ENCODE results near the gene LZTR1. TPM values are rescaled to one million over a fixed set of nuclear protein-coding genes. Genes with fewer than 3 reads are reported as not detected.
"Not testable (repeated sequence)": the region's sequence is repeated elsewhere in the genome, so short reads cannot be mapped to it uniquely, and the experiment has no call there.

LZTR1 gene
- total RNA-seq, 1 donor from 2014 or later, result 24.3 TPM

DNA sequence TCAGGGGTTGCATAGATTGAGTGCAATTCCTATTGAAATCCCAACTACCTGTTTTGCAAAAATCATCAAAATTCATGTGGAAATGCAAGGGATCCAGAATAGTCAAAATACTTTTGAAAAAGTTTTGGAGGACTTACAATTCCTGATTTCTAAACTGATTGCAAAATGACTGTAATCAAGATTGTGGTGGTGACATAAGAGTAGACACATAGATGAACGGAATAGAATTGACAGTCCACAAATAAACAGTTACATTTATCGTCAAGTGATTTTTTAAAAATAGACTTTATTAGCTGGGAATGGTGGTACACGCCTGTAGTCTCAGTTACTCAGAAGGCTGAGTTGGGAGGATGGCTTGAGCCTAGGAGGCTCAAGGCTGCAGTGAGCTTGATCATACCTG, 52.9 kb downstream of the LZTR1 start:
- ATAC-seq (no peak), DNase-seq (ENCODE audit: missing footprints) (no peak)
- intact Hi-C loops (cut with DNase I), result no loop called here

DNA sequence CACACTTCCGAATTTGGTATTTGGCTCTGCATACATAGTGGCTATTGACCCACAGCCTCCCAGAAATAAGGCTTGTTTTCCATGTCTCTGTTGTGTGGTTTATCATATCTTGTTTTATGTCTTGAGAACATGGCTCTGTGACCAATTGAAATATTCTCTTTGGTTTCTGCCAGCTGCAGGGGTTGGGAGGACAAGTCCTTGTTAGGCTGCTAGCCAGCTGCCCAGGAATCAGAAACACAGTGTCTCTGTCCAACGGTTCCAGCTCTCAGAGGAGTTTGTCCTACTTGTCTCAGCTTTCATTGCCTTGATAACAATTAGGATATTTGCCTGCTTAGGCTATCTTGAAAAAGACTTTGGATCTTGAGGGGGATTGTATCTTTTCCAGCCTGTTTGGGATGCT, 56.3 kb downstream of the LZTR1 start:
- ATAC-seq (peak; percentile 76), DNase-seq (ENCODE audit: missing footprints) (no peak)
- intact Hi-C loops (cut with DNase I), result no loop called here

DNA sequence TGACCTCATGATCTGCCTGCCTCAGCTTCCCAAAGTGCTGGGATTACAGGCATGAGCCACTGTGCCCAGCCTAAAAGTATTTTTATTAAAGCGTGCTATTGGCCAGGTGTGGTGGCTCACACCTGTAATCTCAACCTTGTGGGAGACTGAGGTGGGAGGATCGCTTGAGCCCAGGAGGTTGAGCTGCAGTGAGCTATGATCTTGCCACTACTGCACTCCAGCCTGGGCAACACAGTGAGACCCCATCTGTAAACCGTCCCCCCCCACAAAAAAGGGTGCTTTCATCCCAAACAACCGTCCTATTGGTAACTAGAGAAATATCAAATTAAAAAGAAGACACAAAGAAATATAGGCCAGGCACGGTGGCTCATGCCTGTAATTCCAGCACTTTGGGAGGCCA, 57.1 kb downstream of the LZTR1 start:
- DNase-seq (ENCODE audit: missing footprints); ATAC-seq; intact Hi-C loops (cut with DNase I): not testable (repeated sequence)

DNA sequence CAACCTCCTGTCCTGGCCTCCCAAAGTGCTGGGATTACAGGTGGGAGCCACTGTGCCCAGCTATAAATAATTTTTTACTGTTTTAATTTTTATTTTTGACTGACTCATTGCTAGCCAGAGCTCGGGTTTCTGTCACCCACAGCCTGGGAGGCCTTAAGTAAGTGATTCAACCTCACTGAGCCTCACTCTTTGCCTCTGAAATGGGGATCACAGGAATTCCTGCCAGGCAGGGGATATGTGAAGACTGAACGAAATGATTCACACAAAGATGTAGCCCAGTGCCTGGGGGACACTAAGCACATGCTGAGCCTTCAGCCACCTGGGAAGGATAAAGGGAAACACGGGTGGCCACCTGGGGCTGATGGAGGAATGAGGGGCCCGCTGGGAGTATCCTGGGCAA, 59.8 kb downstream of the LZTR1 start:
- intact Hi-C loops (cut with DNase I), result no loop called here
- no peak for DNase-seq (ENCODE audit: missing footprints)
- ATAC-seq, result no peak

DNA sequence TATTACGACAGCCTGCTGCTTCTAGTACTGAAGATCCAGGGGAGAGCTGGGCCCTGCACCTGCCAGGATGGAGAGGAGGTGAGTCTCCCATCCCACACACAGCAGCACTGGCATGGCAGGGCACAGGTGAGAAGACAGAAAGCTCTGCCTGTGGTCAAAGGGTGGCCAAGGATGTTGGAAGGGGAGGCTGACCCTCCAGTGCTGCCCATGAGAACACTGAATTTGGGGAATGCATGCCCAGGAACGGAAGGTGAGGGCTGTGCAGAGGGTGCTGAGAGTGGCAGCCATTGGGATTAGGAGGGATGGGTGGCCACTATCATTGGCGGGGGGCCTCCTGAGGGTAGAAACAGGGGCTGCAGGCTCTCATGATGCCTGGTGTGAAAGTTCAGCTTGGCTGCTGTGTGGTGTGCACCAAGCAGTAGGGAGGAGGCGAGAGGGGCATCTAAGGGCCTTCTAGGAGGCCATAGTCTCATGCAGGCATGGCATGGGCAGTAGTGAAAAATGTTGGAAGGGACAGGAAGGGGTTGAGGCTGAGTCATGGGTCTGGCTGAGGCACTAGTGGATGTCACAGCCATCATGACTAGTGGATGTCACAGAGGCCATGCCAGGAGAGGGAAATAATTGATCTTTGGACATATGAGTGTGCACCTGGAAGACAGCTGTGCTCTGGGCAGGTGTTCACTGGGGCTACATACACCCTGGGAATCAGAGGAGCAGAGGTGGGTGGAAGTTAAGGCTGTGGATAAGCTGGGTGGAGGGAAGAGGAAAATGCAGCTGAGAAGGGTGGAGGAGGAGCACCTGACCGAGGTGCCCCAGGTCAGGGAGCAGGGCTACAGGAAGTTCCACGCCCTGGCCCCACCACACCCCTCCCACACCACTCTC, 61.1 kb downstream of the LZTR1 start:
- intact Hi-C loops (cut with DNase I), result no loop called here
- ATAC-seq (no peak), DNase-seq (ENCODE audit: missing footprints) (no peak)

DNA sequence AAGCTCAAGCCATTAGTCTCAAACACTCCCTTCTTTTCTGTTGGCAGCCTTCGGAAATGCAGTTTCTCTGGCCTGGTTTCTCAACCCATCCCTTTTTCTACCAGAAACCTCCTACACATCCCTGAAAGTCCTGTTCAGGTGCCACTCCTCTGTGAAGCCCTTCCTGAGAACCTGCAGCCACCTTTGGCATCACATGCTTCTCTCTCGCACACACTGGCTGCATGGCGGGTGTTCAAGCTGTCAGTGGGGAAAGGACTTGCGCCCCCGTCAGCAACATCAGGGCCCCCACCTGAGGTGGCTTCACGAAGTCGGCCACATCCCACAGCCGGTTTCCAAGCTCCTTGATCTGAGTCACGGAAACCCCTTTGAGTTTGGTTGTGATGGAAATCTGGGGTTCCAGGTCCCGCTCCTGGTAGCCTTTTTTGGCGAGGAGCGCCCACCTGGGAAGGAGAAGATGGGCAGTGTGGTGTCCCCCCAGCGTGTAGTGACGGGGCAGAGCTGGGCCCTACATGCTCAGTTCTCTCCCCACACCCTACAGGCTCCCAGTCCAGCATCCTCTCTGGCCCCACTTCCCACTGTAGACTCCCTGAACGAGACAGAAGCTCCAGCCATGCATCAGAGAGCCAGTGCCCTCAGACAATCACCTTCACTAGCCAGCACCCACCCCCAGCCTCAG, 61.9 kb downstream of the LZTR1 start:
- DNase-seq (ENCODE audit: missing footprints), result no peak
- no peak for ATAC-seq
- intact Hi-C loops (cut with DNase I), result no loop called here

DNA sequence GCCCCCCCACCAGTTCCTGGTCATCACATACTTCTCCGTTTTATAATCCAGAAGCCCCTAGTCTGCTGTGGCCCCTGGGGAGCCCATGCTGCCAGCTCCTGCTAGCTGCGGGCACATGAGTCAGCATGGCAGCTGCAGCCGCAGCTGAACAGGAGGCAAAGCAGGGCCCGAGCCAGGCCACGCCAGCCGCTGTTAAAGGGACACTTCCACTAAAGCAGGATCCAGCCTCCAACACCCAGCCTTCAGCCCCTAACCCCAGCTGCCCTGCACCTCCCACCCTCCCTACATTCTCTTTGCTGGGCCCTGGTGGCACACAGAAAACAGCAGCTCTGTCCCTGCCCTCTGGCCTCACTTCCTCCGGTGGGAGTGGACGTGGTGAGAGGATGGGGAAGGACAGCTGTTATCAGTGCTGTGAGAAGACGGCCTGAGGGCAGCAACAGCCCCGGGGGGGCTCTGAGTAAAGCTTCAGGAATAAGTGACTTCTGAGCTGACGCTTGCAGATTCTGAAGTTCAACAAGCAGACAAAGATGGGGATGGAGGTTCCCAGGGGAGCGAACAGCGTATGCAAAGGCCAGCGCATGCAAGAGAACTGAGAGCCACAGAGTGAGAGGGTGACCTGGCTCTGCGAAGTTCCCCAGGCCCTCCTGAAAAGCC, 63.0 kb downstream of the LZTR1 start:
- ATAC-seq (peak; percentile 30), DNase-seq (ENCODE audit: missing footprints) (no peak)
- intact Hi-C loops (cut with DNase I), result no loop called here

DNA sequence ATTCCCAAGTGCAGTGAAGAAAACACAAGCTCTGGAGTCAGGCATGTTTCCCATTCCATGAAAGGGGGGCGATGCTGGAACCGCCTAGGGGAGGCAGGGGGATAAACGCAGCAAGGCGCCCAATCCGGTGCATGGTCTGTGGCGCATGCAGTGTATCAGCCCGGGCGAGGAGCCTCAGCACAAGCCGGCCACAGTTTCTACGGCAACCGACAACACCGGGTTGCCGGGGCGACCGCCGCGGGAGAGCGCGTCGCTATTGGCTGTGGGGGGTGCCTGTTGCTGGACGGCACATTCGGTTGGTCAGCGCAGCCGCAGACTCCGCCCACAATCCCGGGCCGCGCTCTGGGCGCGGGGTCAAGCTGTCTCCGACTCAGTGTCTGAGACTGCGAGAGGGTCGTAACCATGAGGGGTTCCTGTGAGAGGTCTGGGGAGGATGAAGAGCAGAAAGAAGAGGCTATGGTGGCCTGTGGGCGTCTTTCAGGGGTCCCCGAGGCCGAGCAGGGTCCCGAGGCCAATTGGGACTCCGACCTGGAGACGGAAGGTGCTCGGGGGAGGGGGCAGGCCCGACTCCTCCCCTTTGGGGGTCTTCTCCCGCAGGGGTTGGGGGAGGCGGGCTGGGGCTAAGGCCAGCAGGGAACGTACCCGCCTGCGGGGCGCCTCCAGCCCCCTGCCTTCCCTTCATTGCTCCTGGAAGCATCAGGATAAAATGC, 63.6 kb downstream of the LZTR1 start, which contains the start of gene LRRC74B:
Gene LRRC74B (plus strand): TSS at position 362 of the 710 bp plus-strand sequence. CDS start 41 bp downstream, at position 403.
- peak; percentile 93 for DNase-seq (ENCODE audit: missing footprints)
- ATAC-seq, result peak; percentile 95
- intact Hi-C loops (cut with DNase I), result no loop called here

DNA sequence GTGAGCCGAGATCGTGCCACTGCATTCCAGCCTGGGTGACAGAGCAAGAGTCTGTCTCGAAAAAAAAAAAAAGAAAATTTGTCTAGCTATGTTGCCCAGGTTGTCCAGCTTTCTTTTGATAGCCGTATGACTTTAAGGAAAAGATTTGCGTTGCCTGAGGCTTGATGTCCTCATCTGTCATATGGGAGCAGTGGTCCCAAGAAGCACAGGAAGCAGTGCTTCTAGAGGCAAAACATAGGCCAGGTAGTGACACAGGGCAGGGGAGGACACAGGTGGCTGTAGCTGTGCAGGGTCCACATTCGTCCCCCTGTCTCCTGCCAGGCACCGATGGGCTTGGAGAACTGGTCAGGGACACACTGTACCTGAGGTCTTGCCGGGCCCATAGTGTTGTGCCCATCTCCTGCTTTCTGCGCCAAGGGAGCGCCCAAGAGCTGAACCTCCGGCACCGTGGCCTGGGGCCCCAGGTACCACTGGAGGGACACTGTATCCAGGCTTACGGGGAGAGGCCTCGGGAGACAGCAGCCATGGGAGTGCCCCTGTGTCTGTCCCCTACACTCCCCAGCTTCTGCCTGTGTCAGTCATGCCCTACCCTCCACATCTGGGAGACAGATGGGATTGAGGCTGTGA, 65.1 kb downstream of the LZTR1 start:
- intact Hi-C loops (cut with DNase I), result no loop called here
- ATAC-seq, result no peak
- no peak for DNase-seq (ENCODE audit: missing footprints)

DNA sequence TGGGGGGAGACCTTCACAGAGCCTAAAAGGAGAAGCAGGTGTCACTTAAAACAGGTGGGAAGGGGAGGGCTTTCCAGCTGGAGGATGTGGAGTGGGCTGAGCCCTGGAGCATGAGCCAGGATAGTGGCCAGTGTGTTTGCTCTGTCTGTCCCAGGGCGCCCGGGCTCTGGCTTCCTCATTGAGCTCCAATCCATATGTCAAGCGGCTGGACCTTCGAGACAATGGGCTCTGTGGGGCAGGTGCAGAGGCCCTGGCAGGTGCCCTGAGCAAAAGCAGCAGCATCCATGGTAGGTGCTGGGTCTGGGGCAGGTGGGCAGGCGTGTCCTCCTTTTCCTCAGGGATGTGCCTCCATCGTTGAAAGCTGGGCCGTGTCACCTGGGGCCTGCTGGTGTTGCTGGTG, 65.6 kb downstream of the LZTR1 start:
- ATAC-seq (no peak), DNase-seq (ENCODE audit: missing footprints) (no peak)
- intact Hi-C loops (cut with DNase I), result no loop called here

DNA sequence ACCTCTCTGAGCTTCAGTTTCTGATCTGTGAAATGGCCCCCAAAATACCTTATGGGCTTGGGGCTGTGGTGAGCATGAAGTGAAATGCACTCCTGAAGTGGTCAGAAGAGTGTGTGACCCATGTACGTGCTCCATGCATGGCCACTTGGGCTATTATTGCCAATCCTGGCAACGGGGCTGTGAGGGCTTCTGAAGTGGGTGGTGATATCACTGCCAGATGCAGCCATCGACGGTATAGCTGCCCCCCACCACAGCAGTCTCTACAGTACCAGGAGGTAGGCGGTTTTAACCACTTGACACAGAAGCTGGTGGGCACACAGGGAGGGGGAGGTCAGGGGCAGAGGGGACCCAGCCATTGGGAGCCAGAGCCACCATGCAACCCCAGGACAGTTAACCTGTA, 66.4 kb downstream of the LZTR1 start:
- ATAC-seq; DNase-seq (ENCODE audit: missing footprints); intact Hi-C loops (cut with DNase I): not testable (repeated sequence)

Small RNAs within 50 kb of the gene (microRNA-seq; reads per million reads assigned to microRNA genes)
- gene MIR649, result not detected

Other genes starting within 250 kb of the LZTR1 start
- not detected for gene SERPIND1, start 208.2 kb upstream of the LZTR1 start, total RNA-seq
- 46.0 TPM for gene PI4KA, start 123.5 kb upstream of the LZTR1 start, total RNA-seq
- gene SNAP29, start 123.3 kb upstream of the LZTR1 start, total RNA-seq, result 22.8 TPM
- gene CRKL, start 64.9 kb upstream of the LZTR1 start, total RNA-seq, result 52.6 TPM
- 0.65 TPM for gene AIFM3, start 15.0 kb upstream of the LZTR1 start, total RNA-seq
- 17.0 TPM for gene THAP7, start 19.8 kb downstream of the LZTR1 start, total RNA-seq
- gene P2RX6, start 32.9 kb downstream of the LZTR1 start, total RNA-seq, result 2.8 TPM
- 0.51 TPM for gene SLC7A4, start 50.3 kb downstream of the LZTR1 start, total RNA-seq
- not detected for gene LRRC74B, start 63.6 kb downstream of the LZTR1 start, total RNA-seq

All from Right ventricle myocardium inferior (tissue), 1 donor.